Left lung (tissue), 10 donors: Measurements from ENCODE around the gene ANXA4. TPM values are rescaled to one million over a fixed set of nuclear protein-coding genes. Genes with fewer than 3 reads are reported as not detected.
"Not testable (repeated sequence)": the region's sequence is repeated elsewhere in the genome, so short reads cannot be mapped to it uniquely, and the experiment has no call there.

ENCODE experiments used
- ATAC-seq: fragments of 200-7000 bp; cut with Tn5 transposase; one replicate; pipeline ENCODE4 v1.9.1; 2020; ENCODE audit warnings: moderate library complexity
- DNase-seq, 4 donors: peaks; one replicate each; pipeline ENCODE4 v3.0.0-alpha.2; 2013 to 2020
- H3K27ac ChIP-seq, 2 donors: fragments of 200-600 bp; sonication (generic) in 1 of 2; one replicate each; pipeline versions ENCODE4 v1.5.0 to v1.8.0; 2020 to 2021
- H3K27me3 ChIP-seq, 2 donors: fragments of 200-600 bp; sonication (generic) in 1 of 2; one replicate each; pipeline versions ENCODE4 v1.5.0 to v1.8.0; 2020 to 2021
- H3K36me3 ChIP-seq, 2 donors: fragments of 200-600 bp; sonication (generic) in 1 of 2; one replicate each; pipeline versions ENCODE4 v1.5.0 to v1.8.0; 2020 to 2021
- H3K4me1 ChIP-seq, 2 donors: fragments of 200-600 bp; one replicate each; pipeline ENCODE4 v1.8.0; 2021
- H3K4me3 ChIP-seq, 2 donors: fragments of 200-600 bp; sonication (generic) in 1 of 2; one replicate each; pipeline versions ENCODE4 v1.5.0 to v1.8.0; 2020 to 2021; ENCODE audit warnings: mild to moderate bottlenecking in 1 of 2
- H3K9me3 ChIP-seq, 2 donors: fragments of 200-600 bp; sonication (generic) in 1 of 2; one replicate each; pipeline versions ENCODE4 v1.5.0 to v1.8.0; 2020 to 2021
- CTCF ChIP-seq, 2 donors: fragments of 200-600 bp; sonication (generic) in 1 of 2; IDR thresholded peaks; one replicate each; pipeline versions ENCODE4 v1.5.0 to v1.8.0; 2021; ENCODE audit warnings: antibody characterized with exemption in 2 of 2
- intact Hi-C, 2 donors: fragments of 100-400 bp; cut with DNase I; formaldehyde crosslinking; loops; one replicate each; pipeline versions ENCODE4 v1.11.2 to v1.14.2; 2022
- polyA plus RNA-seq, 6 donors: library from polyadenylated mRNA; unstranded; fragments of 120-200 nt; gene quantifications; one replicate each; pipeline ENCODE4 v1.2.1, GENCODE V29; 2013; ENCODE audit not compliant: insufficient read length in 6 of 6
- total RNA-seq, 2 donors: library from RNA; stranded (reverse); fragmentation: NEBNext Ultra II Directional; extraction: Animal tissue kit (Norgen Biotek cat#: 25700); gene quantifications; one replicate each; pipeline ENCODE4 v1.2.1, GENCODE V29; 2021
- donor health status: DM: no; HTN: yes; CAD: no.
- donor health status: DM: no; HTN: no; CAD: no.

ANXA4 gene
- total and polyA plus RNA-seq, 8 donors = 74.9 to 217 (median 85.7) TPM

GRCh38 chr2:69773206-69773605 lies 31.3 kb downstream of the ANXA4 start:
- Histone ChIP-seq H3K4me1 (peaks cover 20 to 77% of the 10 kb centered on the region in 2 donors), H3K9me3 (peaks cover 0 to 2% of the 10 kb centered on the region in 2 donors), H3K36me3 (peaks cover 0 to 6% of the 10 kb centered on the region in 2 donors), H3K27me3 (no peaks in the 10 kb centered on the region), H3K4me3 (no peak overlapping the region), H3K27ac (peak overlapping the region; percentile 56 to 82)
- ATAC-seq (peak; percentile 46), DNase-seq (no peak)
- intact Hi-C loops = no loop called here
- no peak for TF ChIP-seq CTCF (IDR thresholded peaks at IDR 0.05)

- H3K36me3 ChIP-seq, H3K27me3 ChIP-seq, DNase-seq, H3K4me3 ChIP-seq, H3K9me3 ChIP-seq, intact Hi-C loops: not testable (repeated sequence)
- peaks cover 20 to 67% of the 10 kb centered on the region in 2 donors for H3K4me1 ChIP-seq
- H3K27ac ChIP-seq = peak overlapping the region; percentile 56 to 82
- peak; percentile 26 for ATAC-seq
Measured at GRCh38 chr2:69774258-69774983, 32.5 kb downstream of the ANXA4 start.

GRCh38 chr2:69774984-69775982 lies 33.3 kb downstream of the ANXA4 start:
- DNase-seq = no peak
- no peaks in the 10 kb centered on the region for H3K27me3 ChIP-seq
- peak overlapping the region; percentile 56 to 82 for H3K27ac ChIP-seq
- intact Hi-C loops = no loop called here
- H3K9me3 ChIP-seq = peaks cover 0 to 2% of the 10 kb centered on the region in 2 donors
- peaks cover 15 to 67% of the 10 kb centered on the region in 2 donors for H3K4me1 ChIP-seq
- peak; percentile 75 for ATAC-seq
- no peak overlapping the region for H3K4me3 ChIP-seq
- peaks cover 0 to 6% of the 10 kb centered on the region in 2 donors for H3K36me3 ChIP-seq
- no peak for TF ChIP-seq CTCF (IDR thresholded peaks at IDR 0.05)

GRCh38 chr2:69776886-69777785 lies 35.2 kb downstream of the ANXA4 start:
- TF ChIP-seq CTCF (IDR thresholded peaks at IDR 0.05) = no peak
- H3K4me3 ChIP-seq = no peak overlapping the region
- H3K27me3 ChIP-seq = no peaks in the 10 kb centered on the region
- H3K4me1 ChIP-seq = peaks cover 23 to 62% of the 10 kb centered on the region in 2 donors
- DNase-seq = no peak
- no peak for ATAC-seq
- H3K9me3 ChIP-seq = peaks cover 0 to 2% of the 10 kb centered on the region in 2 donors
- intact Hi-C loops = no loop called here
- no peak overlapping the region for H3K27ac ChIP-seq
- H3K36me3 ChIP-seq = peaks cover 0 to 6% of the 10 kb centered on the region in 2 donors

GRCh38 chr2:69777786-69778105 lies 35.8 kb downstream of the ANXA4 start:
- no peak for DNase-seq
- H3K27ac ChIP-seq = no peak overlapping the region
- H3K4me3 ChIP-seq = no peak overlapping the region
- intact Hi-C loops = no loop called here
- TF ChIP-seq CTCF (IDR thresholded peaks at IDR 0.05) = no peak
- no peak for ATAC-seq
- peaks cover 0 to 6% of the 10 kb centered on the region in 2 donors for H3K36me3 ChIP-seq
- H3K9me3 ChIP-seq = peaks cover 0 to 2% of the 10 kb centered on the region in 2 donors
- H3K27me3 ChIP-seq = no peaks in the 10 kb centered on the region
- peaks cover 23 to 56% of the 10 kb centered on the region in 2 donors for H3K4me1 ChIP-seq
